Measurements from ENCODE around the gene PRG3.

The PRG3 gene

GRCh38 chr11:57414612-57415212 is 33.8 kb upstream of the PRG3 start:
- DNase-seq, result no peak
- H3K36me3 Mint-ChIP-seq (ENCODE audit: low read depth), result peaks cover 75% of the 10 kb centered on the region
- H3K4me3 Mint-ChIP-seq, result no peak overlapping the region
- no peak for TF ChIP-seq CTCF (IDR thresholded peaks at IDR 0.05)
- peaks cover 2% of the 10 kb centered on the region for H3K27me3 Mint-ChIP-seq (ENCODE audit: low read depth, poor library complexity)
- H3K4me1 Mint-ChIP-seq, result no peaks in the 10 kb centered on the region
- no peak overlapping the region for H3K27ac Mint-ChIP-seq
- peaks cover 3% of the 10 kb centered on the region for H3K9me3 Mint-ChIP-seq

- H3K27me3 Mint-ChIP-seq (ENCODE audit: low read depth, poor library complexity), result peaks cover 6% of the 10 kb centered on the region
- DNase-seq, result no peak
- H3K27ac Mint-ChIP-seq, result no peak overlapping the region
- peaks cover 3% of the 10 kb centered on the region for H3K9me3 Mint-ChIP-seq
- no peak overlapping the region for H3K4me3 Mint-ChIP-seq
- H3K4me1 Mint-ChIP-seq, result no peaks in the 10 kb centered on the region
- TF ChIP-seq CTCF (IDR thresholded peaks at IDR 0.05), result no peak
- H3K36me3 Mint-ChIP-seq (ENCODE audit: low read depth), result peaks cover 78% of the 10 kb centered on the region
These were observed 32.7 kb upstream of the PRG3 start for GRCh38 chr11:57413681-57414080.

GRCh38 chr11:57410287-57410686 is 29.3 kb upstream of the PRG3 start:
- peaks cover 3% of the 10 kb centered on the region for H3K9me3 Mint-ChIP-seq
- no peaks in the 10 kb centered on the region for H3K4me1 Mint-ChIP-seq
- no peak overlapping the region for H3K27ac Mint-ChIP-seq
- no peak overlapping the region for H3K4me3 Mint-ChIP-seq
- H3K27me3 Mint-ChIP-seq (ENCODE audit: low read depth, poor library complexity), result peaks cover 3% of the 10 kb centered on the region
- no peak for DNase-seq
- TF ChIP-seq CTCF (IDR thresholded peaks at IDR 0.05), result no peak
- peaks cover 69% of the 10 kb centered on the region for H3K36me3 Mint-ChIP-seq (ENCODE audit: low read depth)

GRCh38 chr11:57409321-57410100 is 28.6 kb upstream of the PRG3 start:
- Mint-ChIP-seq H3K36me3 (ENCODE audit: low read depth) (peaks cover 61% of the 10 kb centered on the region), H3K4me3 (no peak overlapping the region), H3K27ac (no peak overlapping the region), H3K27me3 (ENCODE audit: low read depth, poor library complexity) (peaks cover 3% of the 10 kb centered on the region), H3K4me1 (no peaks in the 10 kb centered on the region), H3K9me3 (peaks cover 3% of the 10 kb centered on the region)
- no peak for TF ChIP-seq CTCF (IDR thresholded peaks at IDR 0.05)
- no peak for DNase-seq

- no peak for TF ChIP-seq CTCF (IDR thresholded peaks at IDR 0.05)
- Mint-ChIP-seq H3K27me3 (ENCODE audit: low read depth, poor library complexity) (peaks cover 5% of the 10 kb centered on the region), H3K27ac (no peak overlapping the region), H3K4me1 (no peaks in the 10 kb centered on the region), H3K4me3 (no peak overlapping the region), H3K9me3 (peaks cover 3% of the 10 kb centered on the region), H3K36me3 (ENCODE audit: low read depth) (peaks cover 54% of the 10 kb centered on the region)
- DNase-seq, result no peak
These were observed 27.8 kb upstream of the PRG3 start for GRCh38 chr11:57408771-57409170.
